K562 (cell line): Measurements from ENCODE around the gene RAB31. TPM values are rescaled to one million over a fixed set of nuclear protein-coding genes. Genes with fewer than 3 reads are reported as not detected.

Experiments
- ARNT ChIP-seq, 2 experiments: fragments of 450-650 bp; IDR thresholded peaks; 2 replicates each; pipeline ENCODE4 v1.6.1; 2016; ENCODE audit warnings: mild to moderate bottlenecking in 1 of 2
- BACH1 ChIP-seq: fragments of 200-800 bp; sonication (Bioruptor generic); IDR thresholded peaks from 2 replicates; pipeline ENCODE4 v1.6.1; 2016; ENCODE audit warnings: missing genetic modification characterization, missing compliant biosample characterization
- CBX3 ChIP-seq, 2 experiments: IDR thresholded peaks; 1 replicate in 1 of 2; 2 replicates in 1 of 2; pipeline ENCODE4 v1.6.1; 2012; ENCODE audit warnings: inconsistent platforms in 2 of 2, low read length in 2 of 2, borderline replicate concordance in 1 of 2, control low read depth in 1 of 2
- CXXC5 ChIP-seq: fragments of 250-450 bp; sonication (Bioruptor Pico); IDR thresholded peaks from 2 replicates; pipeline ENCODE4 v1.8.0; 2022; ENCODE audit warnings: inconsistent platforms, mild to moderate bottlenecking, moderate library complexity
- DMBX1 ChIP-seq: fragments of 250-450 bp; sonication (Bioruptor Pico); IDR thresholded peaks from 2 replicates; pipeline ENCODE4 v1.8.0; 2022; ENCODE audit warnings: inconsistent platforms, mild to moderate bottlenecking, moderate library complexity, borderline replicate concordance
- EWSR1 ChIP-seq: fragments of 450-650 bp; IDR thresholded peaks from 2 replicates; pipeline ENCODE4 v1.6.1; 2018; ENCODE audit warnings: borderline replicate concordance, mild to moderate bottlenecking, low read depth, moderate library complexity; ENCODE audit not compliant: partially characterized antibody
- FOXK2 ChIP-seq, 2 experiments: fragments of 450-650 bp; IDR thresholded peaks in 1 of 2; conservative IDR thresholded peaks in 1 of 2; 2 replicates each; pipeline ENCODE4 v1.6.1; 2016; ENCODE audit warnings: low read depth in 2 of 2, mild to moderate bottlenecking in 1 of 2
- MED1 ChIP-seq: sonication (generic); formaldehyde crosslinking; IDR thresholded peaks from 2 replicates; pipeline ENCODE4 v1.8.1; 2023; ENCODE audit warnings: missing genetic modification reagents, borderline replicate concordance
- MYC ChIP-seq, 2 experiments: fragments of 250-450 bp in 1 of 2; sonication (Bioruptor Pico) in 1 of 2; IDR thresholded peaks; 2 replicates each; pipeline versions ENCODE4 v1.5.1 to v1.6.1; 2012 to 2021; ENCODE audit warnings: low read depth in 2 of 2, borderline replicate concordance in 1 of 2, improper control_type of control experiment in 1 of 2, low read length in 1 of 2, mild to moderate bottlenecking in 1 of 2, moderate library complexity in 1 of 2
- PML ChIP-seq: IDR thresholded peaks from 2 replicates; pipeline ENCODE4 v1.6.1; 2012; ENCODE audit warnings: low read length, inconsistent platforms
- PTTG1 ChIP-seq: fragments of 450-650 bp; IDR thresholded peaks from 2 replicates; pipeline ENCODE4 v1.6.1; 2016; ENCODE audit warnings: low read depth, mild to moderate bottlenecking, missing genetic modification characterization, missing compliant biosample characterization
- SMAD4 ChIP-seq: fragments of 250-450 bp; sonication (Bioruptor Pico); conservative IDR thresholded peaks from 2 replicates; pipeline ENCODE4 v1.8.0; 2021; ENCODE audit warnings: inconsistent platforms, mild to moderate bottlenecking, moderate library complexity
- STAT5B ChIP-seq: fragments of 250-450 bp; sonication (Bioruptor Pico); IDR thresholded peaks from 2 replicates; pipeline ENCODE4 v1.8.0; 2021; ENCODE audit warnings: mild to moderate bottlenecking, inconsistent platforms
- TCF7 ChIP-seq: sonication (generic); IDR thresholded peaks from 2 replicates; pipeline ENCODE4 v1.6.1; 2016; ENCODE audit warnings: antibody characterized with exemption, borderline replicate concordance
- TEAD1 ChIP-seq, 2 experiments: fragments of 450-650 bp in 1 of 2; sonication (generic) in 1 of 2; formaldehyde crosslinking; IDR thresholded peaks; 2 replicates each; pipeline versions ENCODE4 v1.4.0 to v1.8.0; 2020 to 2022; ENCODE audit warnings: mild to moderate bottlenecking in 2 of 2, missing genetic modification reagents in 1 of 2
- ZNF639 ChIP-seq, 2 experiments: fragments of 200-800 bp in 1 of 2; sonication (Bioruptor generic) in 1 of 2; sonication (generic) in 1 of 2; formaldehyde crosslinking in 1 of 2; IDR thresholded peaks in 1 of 2; conservative IDR thresholded peaks in 1 of 2; 2 replicates each; pipeline versions ENCODE4 v1.5.0 to v1.6.1; 2016 to 2020; ENCODE audit warnings: missing compliant biosample characterization in 1 of 2, missing genetic modification characterization in 1 of 2, missing genetic modification reagents in 1 of 2
- polyA plus RNA-seq, 8 experiments: library from polyadenylated mRNA; depleted of rRNA in 4 of 8; stranded (reverse) in 5 of 8; unstranded in 3 of 8; fragments of >200 nt; fragmentation: Nextera tagmentation in 2 of 8; fragmentation: Illumina TruSeq in 1 of 8; extraction: Ambion mirVana in 2 of 8; extraction: Trizol in 1 of 8; gene quantifications; 2 replicates each; pipeline versions ENCODE4 v1.2.1 to v1.2.3, GENCODE V29; 2011 to 2014; ENCODE audit warnings: inconsistent platforms in 1 of 8, missing spikeins in 1 of 8
- total RNA-seq, 7 experiments: library from RNA; depleted of rRNA in 6 of 7; stranded (reverse); fragments of >200 nt in 6 of 7; fragmentation: Illumina TruSeq in 2 of 7; extraction: Trizol in 2 of 7; gene quantifications; 2 replicates each; pipeline versions ENCODE4 v1.2.1 to v1.2.3, GENCODE V29; 2011 to 2021; ENCODE audit warnings: low replicate concordance in 1 of 7
- TF ChIP-seq, protein P1 (sequence below): fragments of 450-650 bp; IDR thresholded peaks from 2 replicates; pipeline ENCODE4 v1.6.1; 2017; ENCODE audit warnings: mild to moderate bottlenecking, moderate library complexity
- TF ChIP-seq, protein P2 (sequence below): fragments of 450-650 bp; formaldehyde crosslinking; IDR thresholded peaks from 2 replicates; pipeline ENCODE4 v1.4.0; 2020; ENCODE audit warnings: mild to moderate bottlenecking, moderate library complexity

RAB31 gene
- total and polyA plus RNA-seq, 9 of the 15 experiments (the other 6 are each of a cell fraction or from before 2014, with no cell fraction given) = 20.7 to 70.4 (median 41.3) TPM

- TF ChIP-seq SMAD4 (CRISPR knock-in tag) (peak; percentile 74), EWSR1 (no peak), CBX3 (IDR thresholded peaks at IDR 0.05; ENCODE audit: borderline replicate concordance in 1 of 2, low read length in 2 of 2) (no peak), DMBX1 (peak; percentile 93), MED1 (no peak), FOXK2 (conservative IDR thresholded peaks at IDR 0.05 in 1 of 2, IDR thresholded peaks at IDR 0.05 in 1 of 2; ENCODE audit: low read depth in 2 of 2) (no peak), TEAD1 (CRISPR knock-in tag; IDR thresholded peaks at IDR 0.05) (0 out of 4 replicates have a peak, but pooled peaks of 1 of the 2 experiments have one; percentile 9), TCF7 (no peak), PML (no peak), ZNF639 (CRISPR knock-in tag; conservative IDR thresholded peaks at IDR 0.05 in 1 of 2, IDR thresholded peaks at IDR 0.05 in 1 of 2) (0 out of 4 replicates have a peak, but pooled peaks of 1 of the 2 experiments have one; percentile 9), STAT5B (0 out of 2 replicates have a peak, but pooled peaks have one; percentile 45), PTTG1 (peak; percentile 83), CXXC5 (CRISPR knock-in tag) (peak; percentile 68), BACH1 (tag) (peak; percentile 49; the same call in 1 of the 2 replicates), MYC (IDR thresholded peaks at IDR 0.05; ENCODE audit: low read depth, low read length) (no peak), MYC (CRISPR knock-in tag; IDR thresholded peaks at IDR 0.05; ENCODE audit: borderline replicate concordance, low read depth) (peak; percentile 60; the same call in 1 of the 2 replicates), ARNT (IDR thresholded peaks at IDR 0.05) (no peak)
- TF ChIP-seq, protein P1, sequence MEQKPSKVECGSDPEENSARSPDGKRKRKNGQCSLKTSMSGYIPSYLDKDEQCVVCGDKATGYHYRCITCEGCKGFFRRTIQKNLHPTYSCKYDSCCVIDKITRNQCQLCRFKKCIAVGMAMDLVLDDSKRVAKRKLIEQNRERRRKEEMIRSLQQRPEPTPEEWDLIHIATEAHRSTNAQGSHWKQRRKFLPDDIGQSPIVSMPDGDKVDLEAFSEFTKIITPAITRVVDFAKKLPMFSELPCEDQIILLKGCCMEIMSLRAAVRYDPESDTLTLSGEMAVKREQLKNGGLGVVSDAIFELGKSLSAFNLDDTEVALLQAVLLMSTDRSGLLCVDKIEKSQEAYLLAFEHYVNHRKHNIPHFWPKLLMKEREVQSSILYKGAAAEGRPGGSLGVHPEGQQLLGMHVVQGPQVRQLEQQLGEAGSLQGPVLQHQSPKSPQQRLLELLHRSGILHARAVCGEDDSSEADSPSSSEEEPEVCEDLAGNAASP = no peak
- TF ChIP-seq, protein P2, sequence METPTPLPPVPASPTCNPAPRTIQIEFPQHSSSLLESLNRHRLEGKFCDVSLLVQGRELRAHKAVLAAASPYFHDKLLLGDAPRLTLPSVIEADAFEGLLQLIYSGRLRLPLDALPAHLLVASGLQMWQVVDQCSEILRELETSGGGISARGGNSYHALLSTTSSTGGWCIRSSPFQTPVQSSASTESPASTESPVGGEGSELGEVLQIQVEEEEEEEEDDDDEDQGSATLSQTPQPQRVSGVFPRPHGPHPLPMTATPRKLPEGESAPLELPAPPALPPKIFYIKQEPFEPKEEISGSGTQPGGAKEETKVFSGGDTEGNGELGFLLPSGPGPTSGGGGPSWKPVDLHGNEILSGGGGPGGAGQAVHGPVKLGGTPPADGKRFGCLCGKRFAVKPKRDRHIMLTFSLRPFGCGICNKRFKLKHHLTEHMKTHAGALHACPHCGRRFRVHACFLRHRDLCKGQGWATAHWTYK (CRISPR knock-in tag) = peak; percentile 75; the same call in 1 of the 2 replicates
Measured at GRCh38 chr18:9874728-9875127, 166.6 kb downstream of the RAB31 start (continued).
